Measurements from ENCODE around the gene FIBCD1.

- TF ChIP-seq, protein P1, sequence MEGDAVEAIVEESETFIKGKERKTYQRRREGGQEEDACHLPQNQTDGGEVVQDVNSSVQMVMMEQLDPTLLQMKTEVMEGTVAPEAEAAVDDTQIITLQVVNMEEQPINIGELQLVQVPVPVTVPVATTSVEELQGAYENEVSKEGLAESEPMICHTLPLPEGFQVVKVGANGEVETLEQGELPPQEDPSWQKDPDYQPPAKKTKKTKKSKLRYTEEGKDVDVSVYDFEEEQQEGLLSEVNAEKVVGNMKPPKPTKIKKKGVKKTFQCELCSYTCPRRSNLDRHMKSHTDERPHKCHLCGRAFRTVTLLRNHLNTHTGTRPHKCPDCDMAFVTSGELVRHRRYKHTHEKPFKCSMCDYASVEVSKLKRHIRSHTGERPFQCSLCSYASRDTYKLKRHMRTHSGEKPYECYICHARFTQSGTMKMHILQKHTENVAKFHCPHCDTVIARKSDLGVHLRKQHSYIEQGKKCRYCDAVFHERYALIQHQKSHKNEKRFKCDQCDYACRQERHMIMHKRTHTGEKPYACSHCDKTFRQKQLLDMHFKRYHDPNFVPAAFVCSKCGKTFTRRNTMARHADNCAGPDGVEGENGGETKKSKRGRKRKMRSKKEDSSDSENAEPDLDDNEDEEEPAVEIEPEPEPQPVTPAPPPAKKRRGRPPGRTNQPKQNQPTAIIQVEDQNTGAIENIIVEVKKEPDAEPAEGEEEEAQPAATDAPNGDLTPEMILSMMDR (IDR thresholded peaks at IDR 0.05) = peak; percentile 31 to 94 (median 86)
- no peak for TF ChIP-seq POLR2A (IDR thresholded peaks at IDR 0.05)
Measured at GRCh38 chr9:130940693-130941576, 1.9 kb upstream of the FIBCD1 start.
